NCI-H345 treated with DMSO at 0.1 percent for 48 hours (cell line): ENCODE results near the gene TMEM208.

Source experiments
- DNase-seq: peaks from one replicate; lab custom pipeline; 2025; ENCODE audit not compliant: unreplicated experiment; lab: John Stamatoyannopoulos, UW

The TMEM208 gene

DNA sequence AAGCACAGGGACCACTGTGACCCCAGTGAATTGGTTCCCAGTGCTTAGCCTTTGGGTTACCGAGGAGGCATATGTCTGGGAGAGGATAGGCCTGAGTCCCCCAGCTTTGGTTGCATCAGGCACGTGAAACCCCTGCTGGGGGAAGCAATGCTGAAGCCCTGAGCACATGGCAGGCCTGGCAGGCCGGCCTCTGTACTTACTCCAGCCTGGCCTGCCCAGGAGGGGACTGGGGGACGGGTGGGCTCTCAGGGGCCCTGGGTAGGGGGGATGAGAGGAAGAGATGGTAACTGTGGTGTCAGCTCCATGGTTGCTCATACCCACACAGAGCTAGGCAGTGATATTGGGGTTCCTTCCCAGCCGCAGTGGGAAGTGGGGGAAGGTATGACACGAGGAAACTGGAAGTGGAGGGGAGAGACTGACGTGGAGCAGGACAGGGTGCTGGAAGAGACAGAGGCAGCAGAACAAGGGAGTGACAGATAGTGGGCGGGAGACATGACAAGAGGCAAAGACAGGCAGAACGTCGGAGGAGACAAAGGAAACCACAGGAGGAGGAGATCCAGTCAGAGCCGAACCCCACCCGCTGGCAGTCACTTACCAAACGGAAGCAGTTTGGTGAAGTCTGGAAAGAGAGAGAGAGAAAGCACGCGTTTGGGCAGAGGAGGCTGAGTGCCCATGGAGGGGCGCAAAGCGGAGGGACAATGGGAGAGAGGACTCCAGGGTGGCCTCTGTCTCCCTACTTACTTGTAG, 9.1 kb downstream of the TMEM208 start:
- no peak for DNase-seq

DNA sequence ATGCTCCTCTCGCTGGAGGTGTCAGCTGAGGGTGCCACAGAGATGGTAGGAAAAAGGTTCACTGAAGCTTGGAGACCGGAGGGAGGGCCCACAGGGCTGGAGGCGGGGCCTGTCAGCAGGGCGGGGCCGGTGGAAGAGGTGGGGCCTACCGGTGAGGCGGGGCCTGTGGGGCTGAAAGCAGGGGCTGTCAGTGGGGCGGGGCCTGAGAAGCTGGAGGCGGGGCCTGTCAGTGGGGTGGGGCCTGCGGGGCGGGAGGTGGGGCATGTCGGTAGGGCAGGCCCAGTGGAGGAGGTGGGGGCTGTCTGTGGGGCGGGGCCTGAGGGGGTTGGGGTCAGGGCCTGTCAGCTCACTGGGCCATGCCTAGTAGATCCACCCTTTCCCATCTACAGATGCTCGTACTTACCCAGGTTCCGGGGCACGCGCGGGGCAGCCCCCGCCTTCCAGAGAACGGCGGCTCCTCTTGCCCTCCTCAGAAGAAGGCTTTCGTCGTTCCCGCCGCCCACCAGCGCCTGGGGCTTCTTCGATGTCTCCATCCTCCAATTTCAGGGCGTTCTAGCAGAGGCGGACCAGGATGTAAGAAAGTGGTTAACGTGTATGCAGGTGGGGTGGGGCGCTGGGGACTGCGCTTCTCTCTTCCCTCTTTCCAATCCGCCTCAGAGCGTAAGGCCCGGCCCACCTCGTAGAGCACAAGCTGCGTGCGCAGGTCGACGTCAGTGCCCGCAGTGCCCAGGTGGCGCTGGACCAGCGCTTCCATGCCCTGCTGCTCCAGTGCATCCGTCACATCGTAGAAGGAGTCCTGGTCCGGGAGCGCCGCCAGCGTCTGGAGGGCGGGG, 9.8 kb downstream of the TMEM208 start:
- DNase-seq: no peak

DNA sequence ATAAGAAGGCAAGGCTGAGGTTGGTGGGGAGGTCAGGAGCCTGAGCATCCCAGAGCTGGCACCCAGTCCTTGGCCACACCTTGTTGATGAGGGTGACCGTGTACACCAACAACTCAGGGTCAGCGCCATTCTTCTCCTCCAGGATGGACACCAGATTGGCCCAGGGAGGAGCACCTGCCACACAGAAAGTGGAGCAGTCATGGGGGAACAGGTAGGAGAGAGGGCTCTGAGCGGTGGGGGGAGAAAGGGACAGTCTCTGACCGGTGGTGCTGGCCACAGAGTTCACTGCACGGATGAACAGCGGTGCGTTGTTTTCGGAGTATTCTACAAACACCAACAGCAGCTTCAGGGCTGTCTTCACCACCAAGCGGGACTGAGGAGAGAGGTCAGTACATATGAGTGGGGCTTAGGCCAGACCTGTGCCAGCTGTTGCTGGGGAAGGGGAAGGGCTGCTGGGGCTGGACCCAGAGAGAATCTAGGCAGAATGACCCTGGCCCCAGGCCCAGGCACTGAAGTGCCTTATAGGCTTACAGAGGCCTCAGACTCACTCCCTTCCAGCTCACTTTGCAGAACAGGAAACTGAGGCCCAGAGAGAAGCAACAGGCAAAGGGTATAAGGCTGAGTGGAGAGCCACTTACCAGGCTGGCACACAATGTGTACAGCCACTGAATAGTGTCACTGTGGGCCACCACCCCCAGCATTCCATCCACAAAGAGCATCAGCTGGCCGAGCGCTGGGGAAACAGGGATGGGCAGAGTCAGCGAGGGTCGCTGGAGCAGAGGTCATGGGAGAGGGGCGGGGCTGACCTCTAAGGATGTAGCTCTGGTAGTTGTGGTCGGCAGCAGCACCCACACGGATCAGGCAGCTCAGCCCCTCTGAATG, 10.7 kb downstream of the TMEM208 start:
- no peak for DNase-seq

DNA sequence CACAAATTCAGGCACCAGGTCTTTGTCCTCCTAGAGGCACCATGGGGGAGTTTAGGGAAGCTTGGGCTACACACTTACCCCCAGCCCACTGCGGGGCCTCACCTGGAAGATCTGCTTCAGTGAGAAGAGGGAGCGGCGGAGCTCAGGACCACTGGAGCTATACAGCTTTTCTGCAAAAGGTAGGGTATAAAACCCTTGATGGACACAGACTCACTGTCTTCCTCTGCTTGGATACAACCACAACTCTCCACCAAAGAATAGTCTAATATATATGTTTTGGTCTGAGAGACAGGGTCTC, 11.3 kb downstream of the TMEM208 start:
- no peak for DNase-seq

DNA sequence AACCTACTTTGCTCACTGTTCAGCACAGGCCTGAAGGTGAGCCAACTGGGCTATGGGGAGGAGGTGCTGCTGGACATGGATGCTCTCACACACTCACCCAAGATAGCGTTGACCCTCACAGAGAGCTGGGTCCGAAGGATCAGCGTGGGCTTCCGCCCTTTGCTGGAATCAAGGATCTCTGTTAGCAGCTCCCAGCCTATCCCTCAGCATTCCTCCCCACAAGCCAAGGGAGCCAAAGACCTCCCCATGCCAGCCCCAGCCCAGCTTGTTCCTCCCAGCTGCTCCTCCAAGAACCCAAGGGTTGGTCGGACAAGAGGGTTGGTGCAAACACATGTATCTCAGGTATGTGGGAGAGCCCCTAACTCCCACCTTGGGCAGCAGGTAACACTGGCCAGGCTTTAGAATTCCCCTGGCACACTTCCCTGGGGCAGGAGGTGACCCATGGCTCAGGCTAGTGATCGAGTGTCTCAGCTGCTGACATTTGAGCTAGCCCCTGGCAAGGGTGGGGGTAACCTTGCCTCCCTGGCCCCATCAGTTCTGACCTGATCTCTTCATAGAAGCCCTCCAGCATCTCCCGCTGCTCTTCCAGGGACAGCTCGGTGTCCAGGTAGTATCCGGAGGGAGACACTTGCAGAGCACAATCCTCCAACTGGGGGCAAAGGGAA, 12.0 kb downstream of the TMEM208 start:
- no peak for DNase-seq

DNA sequence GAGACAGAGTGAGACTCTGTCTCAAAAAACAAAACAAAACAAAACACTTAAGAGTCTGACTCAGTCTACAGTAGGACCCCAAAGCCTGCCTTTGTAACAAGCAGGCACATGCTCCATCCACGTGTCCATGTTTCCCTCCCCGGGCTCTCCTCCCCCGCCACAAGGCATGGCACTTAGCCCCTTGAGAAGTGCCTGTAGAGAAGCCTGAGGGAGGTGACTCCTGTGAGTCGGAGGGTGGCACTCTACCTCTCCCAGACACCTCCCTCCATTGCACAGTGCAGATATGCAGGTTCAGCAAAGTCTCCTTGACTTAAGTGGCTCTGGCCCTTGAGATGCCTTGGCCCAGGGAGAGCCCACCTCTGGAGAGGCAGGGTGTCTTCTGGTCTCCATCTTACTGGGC, 13.6 kb downstream of the TMEM208 start:
- no peak for DNase-seq

DNA sequence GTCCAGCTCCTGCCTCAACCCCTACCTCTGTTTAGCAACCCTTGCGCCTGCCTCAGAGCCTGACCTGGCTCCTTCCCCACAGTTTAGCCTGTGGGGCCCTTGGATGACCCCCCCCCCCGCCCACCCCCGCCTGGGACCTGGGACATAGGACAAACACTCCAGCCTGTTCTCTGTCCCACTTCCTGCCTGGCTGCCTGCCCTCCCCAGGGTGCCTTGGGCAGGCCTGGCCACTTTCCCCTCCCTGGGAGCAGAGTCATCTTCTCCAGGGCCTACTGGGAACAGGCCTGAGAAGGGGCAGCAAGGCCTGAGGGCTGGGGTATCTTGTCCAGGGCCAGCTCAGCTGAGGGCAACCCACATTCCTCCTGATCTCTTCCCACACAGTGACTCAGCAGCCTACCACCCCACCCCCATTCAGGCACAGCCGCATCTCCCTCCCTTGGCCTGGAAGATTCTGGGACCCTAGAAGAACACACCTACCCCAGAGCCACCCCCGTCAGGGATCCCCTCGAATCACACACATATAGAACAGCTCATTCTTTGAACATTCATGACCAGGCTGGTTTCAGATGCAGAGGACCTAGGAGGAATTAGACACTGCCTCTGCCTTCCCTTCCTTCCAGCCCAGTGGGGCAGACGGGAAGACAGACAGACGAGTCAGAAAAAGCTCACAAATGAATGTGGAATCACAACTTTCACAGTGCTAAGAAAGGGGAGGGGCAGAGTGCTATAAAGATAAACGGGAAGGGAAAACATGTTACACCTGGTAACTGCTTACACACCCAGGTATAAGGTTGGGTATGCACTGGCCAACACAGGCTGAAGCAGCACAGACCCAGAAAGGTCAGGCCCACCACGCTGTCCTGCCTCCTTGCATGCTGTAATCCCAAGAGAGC, 14.3 kb downstream of the TMEM208 start:
- no peak for DNase-seq

DNA sequence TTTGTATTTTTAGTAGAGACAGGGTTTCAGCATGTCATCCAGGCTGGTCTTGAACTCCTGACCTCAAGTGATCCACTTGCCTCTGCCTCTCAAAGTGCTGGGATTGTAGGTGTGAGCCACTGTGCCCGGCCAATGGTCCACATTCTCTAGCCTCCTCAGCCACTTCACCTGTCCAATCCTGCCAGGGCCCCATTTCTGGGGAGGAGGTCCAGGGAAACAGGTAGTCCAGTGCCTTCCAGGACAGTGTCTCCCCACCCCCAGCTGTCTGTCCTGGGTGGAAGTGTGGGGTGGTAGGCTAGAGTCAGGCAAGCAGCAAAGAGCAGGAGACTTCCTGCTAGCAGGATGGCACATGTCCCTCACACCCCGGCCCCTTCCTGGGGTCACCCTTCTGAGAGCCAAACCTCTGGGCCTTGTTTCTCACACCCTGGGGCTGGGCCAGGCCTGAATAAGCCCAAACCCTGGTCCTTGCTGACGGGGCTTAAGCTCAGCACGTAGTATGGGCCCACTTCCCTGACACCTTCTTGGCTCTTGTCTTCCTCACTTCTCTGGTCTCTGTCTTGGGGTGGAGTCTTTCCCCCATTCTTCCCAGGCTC, 15.3 kb downstream of the TMEM208 start:
- DNase-seq: no peak

DNA sequence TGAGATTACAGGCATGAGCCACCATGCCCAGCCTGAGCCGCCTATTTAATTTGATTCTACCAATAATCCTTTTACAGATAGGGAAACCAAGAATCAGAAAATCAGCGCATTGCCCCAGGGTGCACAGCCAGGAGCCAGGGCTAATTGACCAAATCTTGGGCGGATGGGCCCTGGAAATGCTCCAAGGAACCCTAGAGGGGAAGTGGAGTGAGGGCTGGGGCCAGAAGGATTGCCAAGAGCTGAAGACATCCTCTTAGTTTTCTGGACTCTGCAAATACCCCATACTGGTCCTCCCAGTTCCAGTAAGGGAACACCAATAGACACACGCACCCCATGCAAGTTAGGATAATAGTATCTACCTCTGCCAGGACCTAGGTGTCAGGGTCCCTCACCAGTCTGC, 16.6 kb downstream of the TMEM208 start:
- DNase-seq: no peak

DNA sequence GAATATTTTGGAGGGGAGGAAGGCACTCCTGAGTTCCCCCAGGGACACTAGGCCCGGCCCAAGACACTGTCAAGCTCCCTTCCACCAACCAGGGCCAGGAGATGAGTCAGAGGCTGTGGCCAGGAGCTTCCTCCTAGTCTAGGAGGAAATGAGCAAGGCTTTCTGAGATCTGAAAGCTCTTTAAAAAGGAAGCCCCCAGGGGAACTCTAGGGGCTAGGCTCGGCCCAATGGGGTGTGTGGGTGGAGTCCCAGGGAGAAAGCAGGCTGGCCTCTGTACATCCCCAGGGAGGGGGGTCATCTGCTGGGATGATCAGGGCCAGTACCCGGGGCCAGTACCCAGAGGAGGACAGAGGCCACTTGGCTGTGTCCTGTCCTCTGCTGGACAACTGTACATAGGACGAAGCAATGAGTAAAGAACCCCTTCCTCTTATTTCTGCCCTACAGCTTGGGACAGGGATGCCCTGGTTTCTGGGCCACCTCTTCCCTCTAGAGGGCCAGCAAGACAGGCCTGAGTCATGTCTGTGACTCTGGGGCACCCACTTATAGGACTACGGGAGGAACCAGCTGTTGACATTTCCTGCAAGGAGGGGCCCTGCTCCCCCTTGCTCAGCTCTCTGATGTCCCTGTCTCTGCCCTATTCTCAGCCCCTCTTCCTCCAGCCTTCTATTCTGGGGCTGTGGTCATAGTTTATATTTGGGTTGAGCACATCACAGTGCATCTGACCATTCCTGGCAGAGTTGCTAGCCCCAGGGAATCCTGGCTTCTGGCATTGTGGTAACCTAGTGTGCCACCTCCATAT, 17.7 kb downstream of the TMEM208 start:
- DNase-seq: no peak

DNA sequence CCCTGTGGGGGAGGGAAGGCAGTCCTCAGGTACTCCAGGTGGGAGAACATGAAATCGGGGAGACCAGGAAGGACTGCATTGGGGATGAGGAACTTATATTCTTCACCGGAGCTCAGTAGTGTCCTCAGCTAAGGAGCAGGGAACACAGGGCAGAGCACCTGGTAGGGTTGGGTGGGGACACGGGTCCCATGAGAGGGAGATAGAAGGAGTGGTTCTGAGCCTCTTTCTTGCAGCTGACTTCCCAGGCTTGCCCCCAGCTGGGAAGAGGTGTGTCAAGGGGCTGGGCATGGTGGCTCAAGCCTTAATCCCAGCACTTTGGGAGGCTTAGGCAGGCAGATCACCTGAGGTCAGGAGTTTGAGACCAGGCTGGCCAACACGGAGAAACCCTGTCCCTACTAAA, 18.3 kb downstream of the TMEM208 start:
- no peak for DNase-seq

DNA sequence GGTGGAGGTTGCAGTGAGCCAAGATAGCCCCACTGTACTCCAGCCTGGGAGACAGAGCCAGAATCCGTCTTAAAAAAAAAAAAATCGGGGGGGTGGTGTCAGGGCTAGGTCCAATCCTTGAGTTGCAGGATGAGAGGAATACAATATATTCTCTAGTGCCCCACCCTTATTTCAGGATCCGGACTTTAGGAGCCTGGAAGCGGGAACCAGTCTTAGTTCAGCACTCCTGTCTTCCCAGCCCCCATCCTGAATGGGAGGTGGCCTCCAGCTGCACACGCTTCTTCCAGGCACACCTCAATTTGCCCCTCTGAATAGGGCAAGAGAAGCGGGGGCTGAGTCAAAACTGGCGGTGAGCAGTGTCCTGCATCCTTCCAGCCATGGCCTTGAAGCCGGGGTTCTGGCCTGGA, 18.7 kb downstream of the TMEM208 start:
- no peak for DNase-seq

DNA sequence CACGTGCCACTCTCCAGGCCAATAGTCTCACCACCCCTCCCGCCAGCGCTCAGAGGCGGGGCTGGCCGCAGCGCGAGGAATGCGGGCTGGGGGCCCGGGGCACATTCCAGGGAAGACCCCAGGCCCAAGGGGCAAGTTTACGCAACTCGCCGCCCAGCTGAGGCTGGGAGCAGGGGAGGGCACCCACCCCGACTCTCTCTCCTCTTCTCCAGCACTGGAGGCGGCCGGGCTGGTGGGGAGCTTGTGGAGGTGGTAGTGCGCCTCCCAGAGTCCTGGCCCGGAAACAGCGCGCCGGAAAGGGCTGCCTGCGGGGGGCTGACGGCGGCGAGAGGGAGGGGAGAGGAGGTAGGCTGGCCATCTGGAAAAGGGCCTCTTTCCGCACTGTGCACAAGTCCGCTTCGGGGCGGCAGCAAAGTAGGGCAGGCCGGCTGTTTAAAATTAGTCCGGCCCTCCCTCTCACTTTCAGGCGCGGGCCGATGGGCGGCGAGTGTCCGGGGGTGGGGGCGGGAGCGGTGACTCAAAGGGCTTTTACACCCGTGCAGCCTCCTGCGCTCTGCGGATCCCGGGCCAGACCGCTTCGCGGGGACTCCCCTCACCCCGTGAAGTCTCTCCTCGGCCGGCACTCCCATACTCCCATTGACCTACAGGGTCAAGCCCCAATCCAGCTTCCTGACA, 19.3 kb downstream of the TMEM208 start:
- no peak for DNase-seq

DNA sequence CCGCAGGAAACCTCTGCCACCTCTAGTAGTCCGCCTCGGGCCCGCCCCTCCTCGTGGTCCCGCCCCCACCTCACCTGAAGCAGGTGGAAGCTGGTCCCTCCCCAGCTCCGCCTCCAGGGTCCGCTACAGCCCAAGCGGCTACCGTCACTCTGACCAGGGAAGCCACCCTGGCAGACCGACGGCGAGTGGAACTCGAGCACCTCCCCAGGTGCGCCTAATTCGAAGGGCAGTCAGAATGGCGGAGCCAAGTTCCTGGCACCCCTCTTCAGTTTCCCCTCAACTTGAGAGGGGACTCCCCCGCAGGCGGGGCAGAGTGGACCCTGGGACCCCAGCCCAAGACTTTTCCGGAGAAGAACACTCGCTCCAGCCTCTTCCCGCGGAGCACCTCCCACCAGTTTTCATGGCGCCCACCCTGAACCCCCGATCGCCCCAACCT, 19.8 kb downstream of the TMEM208 start:
- peak; percentile 19 for DNase-seq

DNA sequence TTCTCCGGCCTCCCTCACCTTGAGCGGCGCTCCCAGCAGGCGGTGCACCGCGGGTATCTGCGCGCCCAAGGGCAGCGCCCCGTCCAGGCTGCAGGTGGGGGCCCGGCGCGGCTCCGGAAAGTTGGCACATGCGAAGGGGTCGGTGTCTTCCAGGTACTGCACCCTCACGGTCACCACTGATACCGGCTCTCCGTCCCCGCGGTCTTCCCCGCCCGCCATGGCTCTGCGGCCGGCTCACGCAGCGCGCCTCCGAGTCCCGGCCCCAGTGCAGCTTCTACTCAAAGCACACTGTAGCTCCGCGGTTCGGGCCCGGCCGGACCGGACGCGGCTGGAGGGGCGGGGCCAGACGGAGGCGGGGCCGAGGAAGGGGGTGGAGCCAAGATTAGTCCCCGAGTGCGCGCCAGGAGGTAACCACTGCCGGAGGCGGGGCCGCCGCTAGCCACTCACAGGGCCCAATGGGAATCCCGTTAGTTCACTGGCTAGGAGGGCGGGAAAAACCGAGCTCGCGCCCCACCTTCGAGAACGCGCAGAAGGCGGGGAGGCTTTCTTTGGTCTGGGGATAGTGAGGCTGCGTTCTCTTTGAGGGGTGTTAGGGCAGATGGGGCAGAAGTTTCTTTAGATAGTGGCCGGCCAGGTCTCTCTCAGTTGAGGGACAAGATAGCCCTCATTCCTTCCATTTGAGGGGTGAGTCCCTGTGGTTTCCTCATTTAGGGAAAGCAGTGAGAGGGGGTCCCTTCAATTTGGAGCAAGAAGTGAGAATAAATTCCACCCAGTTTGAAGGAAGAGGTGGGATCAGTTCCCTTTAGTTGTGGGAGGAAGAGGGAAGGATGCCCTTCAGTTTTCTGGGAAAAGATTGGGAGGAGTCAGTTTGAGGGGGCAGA, 20.5 kb downstream of the TMEM208 start, which contains the start of gene FHOD1:
FHOD1 (minus strand) TSS at position 290 of the 881 bp plus-strand sequence; CDS start at position 219, 71 bp downstream.
- DNase-seq: peak; percentile 65

DNA sequence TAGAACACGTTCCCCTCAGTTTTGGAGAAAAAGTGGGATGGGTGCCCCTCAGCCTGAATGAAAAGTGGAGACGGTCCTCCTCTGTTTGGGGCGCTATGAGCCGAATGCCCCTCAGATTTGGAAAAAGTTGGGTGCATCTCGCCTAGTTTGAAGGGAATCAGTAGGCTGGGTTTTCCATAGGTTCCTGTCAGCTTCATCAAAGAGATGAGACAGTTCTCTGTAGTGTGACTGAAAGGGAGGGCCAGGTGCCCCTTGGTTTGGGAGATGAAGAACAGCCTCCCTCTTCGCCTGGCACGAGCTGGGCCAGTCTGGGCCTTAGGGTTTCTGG, 21.1 kb downstream of the TMEM208 start:
- DNase-seq: no peak

DNA sequence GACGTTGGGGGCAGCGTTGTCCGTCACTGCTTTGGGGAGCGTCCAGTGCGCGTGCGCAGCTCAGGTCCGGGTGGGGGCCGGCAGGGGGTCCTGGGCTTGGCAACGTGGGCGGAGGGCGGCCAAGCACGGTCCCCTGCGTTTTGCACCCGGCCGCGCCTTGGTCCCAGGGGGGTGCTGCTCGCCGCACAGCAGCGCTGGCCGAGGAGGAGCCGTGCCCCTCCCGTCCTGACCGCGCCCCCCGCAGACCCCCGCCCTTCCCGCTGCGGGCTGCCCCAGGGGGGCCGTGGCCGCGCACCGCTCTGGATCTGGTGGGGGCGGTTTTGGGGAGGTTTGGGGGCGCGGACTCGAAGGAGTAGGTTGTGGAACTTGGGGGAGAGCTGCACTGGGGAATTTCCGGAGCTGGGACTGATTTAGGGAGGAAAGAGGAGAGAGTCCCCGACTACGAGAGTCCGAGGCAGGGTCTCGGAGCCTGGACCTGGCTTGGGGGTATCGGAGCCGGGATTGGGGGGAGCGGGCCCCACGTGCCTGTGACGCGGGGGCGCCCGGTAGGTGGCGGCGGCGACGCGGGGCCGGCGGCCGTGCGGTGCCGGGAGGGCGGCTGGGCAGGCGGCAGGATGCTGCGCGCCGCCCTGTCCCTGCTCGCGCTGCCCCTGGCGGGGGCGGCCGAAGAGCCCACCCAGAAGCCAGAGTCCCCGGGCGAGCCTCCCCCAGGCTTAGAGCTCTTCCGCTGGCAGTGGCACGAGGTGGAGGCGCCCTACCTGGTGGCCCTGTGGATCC, 21.7 kb downstream of the TMEM208 start, which contains the start of gene SLC9A5:
SLC9A5 (plus strand) TSS at position 579 of the 777 bp plus-strand sequence; CDS start at position 615, 36 bp downstream.
- DNase-seq: no peak
